Activated CD4-positive, alpha-beta T cell treated with anti-CD3 and anti-CD28 coated beads for 24 hours (primary cell): ENCODE measurements around the gene PSMA2.
A peak's percentile ranks its signal among the peaks of the same experiment; 100 is the strongest.

Source experiments
- DNase-seq, 2 donors: peaks; one replicate each; pipeline ENCODE4 v3.0.0-alpha.2; 2020; ENCODE audit warnings: low read depth in 2 of 2

PSMA2 gene

DNA sequence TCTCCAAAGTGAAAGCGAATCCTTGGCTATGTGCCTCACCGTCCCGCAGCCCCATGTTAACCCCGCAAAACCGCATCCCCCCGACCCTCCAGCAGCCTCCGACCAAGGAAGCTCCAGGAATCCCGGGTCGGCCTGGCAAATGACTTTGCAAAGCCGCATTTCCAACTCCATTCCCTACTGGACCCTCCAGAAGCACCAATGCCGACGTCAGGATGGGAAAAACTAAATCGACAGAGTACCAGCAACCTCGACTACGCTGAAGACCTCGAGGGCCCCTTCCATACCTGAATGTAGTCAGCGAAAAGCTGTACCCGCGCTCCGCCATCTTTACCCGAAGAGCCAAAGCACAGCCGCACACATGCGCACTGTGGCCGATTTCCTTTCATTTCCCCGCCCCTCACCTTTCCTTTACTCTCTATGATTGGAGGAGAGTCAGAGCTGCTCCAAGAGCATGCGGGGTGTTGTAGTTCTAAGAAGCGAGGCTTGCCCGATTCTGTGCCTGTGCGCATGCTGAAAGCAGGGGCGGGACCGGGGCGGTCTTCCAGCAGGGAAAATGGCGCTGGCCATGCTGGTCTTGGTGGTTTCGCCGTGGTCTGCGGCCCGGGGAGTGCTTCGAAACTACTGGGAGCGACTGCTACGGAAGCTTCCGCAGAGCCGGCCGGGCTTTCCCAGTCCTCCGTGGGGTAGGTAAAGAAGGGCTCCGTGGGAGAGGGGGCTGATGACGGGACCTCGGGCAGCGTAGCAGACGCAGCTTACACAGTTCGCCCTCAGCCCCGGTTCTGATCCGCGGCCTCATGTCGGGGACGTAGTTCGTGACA lies at the start of gene PSMA2, which contains the start of gene MRPL32:
Gene PSMA2, minus strand, starts transcription at position 341 of the 818 bp plus-strand sequence. Its CDS starts 16 bp downstream, at position 325.
Gene MRPL32, plus strand, starts transcription at position 543 of the 818 bp plus-strand sequence. Its CDS starts 11 bp downstream, at position 554.
- DNase-seq = peak; percentile 86 to 88

DNA sequence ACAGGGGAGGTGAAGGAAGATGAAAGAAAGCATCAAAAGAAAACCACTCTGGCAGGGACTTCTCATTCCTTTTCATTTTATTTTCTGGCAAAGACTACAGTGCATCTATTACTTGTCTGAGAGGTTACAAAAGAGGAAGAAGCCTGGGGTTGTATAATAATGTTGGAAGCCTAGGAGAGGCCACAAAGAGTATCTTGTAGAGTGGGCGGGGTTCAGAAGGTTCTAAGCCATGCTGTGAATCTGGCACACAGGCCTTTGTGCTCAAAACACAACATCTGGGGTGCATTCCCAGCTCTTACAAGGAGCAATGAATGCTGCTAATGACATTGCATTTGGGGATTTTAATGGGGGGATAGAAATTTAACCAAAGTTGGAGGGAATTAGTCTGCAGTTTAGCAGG lies 49.6 kb upstream of the PSMA2 start:
- DNase-seq = no peak

DNA sequence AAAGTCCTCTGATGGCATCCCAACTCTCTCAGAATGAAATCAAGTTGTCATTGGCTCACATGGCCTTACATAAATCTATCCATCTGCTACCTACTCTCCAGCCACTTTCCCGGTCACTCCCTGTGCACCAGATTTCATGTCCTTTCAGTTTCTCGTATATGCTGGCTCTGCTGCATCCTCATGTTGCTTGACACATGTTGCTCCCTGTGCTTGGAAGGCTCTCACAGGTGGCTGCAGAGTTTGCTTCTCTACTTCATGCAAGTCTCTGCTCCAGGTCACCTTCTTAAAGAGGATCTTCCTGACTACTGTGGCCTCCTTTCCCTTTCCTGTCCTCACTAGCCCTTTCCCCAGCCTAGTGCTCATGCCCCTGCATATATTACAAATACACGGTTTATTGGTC lies 48.5 kb upstream of the PSMA2 start:
- no peak for DNase-seq

DNA sequence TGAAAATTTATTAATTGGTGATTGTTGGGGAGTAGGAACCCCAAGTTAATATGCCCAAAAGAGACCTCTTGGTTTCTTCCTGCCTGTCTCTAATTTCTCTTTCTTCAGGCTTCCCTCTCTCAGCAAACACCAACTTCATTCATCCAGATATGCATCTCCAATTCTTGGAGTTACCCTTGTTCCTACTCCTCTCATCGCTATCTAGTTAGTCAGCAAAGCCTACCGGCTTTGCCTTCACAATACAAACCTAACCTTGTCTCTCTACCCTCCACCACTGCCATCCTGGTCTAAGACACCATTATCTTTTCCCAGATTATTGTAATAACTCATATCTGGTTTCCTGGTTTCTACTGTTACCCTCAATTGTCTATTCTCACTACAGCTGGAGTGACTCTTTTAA lies 48.1 kb upstream of the PSMA2 start:
- no peak for DNase-seq

DNA sequence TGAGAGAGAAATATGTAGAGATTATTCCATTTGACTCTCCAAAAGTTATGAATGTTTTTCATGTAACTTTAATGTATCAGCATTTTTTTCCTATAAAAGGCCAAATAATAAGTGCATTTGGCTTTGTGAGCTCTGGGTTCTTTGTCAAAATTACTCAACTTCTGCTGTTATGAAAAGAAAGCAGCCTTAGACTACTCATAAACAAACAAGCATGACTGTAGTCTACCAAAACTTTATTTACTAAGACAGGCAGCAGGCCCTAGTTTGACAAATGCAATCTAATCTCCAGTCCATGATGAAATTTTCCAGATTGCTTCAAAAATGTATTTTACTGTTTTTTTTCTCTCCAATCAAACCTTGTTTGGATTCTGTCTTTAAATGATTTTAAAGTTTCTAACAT lies 46.5 kb upstream of the PSMA2 start:
- no peak for DNase-seq

DNA sequence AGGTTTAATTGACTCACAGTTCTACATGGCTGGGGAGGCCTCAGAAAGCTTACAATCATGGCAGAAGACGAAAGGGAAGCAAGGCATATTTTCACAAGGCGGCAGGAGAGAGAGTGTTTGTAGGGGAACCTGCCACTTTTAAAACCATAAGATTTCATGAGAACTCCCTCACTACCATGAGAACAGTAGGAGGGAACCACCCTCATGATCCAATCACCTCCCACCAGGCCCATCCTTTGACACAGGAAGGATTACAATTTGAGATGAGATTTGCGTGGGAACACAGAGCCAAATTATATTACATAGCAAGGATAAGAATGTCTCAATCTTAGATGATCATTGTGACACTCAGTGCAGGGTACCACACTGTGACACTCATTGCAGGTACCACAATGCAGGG lies 44.4 kb upstream of the PSMA2 start:
- DNase-seq = no peak

DNA sequence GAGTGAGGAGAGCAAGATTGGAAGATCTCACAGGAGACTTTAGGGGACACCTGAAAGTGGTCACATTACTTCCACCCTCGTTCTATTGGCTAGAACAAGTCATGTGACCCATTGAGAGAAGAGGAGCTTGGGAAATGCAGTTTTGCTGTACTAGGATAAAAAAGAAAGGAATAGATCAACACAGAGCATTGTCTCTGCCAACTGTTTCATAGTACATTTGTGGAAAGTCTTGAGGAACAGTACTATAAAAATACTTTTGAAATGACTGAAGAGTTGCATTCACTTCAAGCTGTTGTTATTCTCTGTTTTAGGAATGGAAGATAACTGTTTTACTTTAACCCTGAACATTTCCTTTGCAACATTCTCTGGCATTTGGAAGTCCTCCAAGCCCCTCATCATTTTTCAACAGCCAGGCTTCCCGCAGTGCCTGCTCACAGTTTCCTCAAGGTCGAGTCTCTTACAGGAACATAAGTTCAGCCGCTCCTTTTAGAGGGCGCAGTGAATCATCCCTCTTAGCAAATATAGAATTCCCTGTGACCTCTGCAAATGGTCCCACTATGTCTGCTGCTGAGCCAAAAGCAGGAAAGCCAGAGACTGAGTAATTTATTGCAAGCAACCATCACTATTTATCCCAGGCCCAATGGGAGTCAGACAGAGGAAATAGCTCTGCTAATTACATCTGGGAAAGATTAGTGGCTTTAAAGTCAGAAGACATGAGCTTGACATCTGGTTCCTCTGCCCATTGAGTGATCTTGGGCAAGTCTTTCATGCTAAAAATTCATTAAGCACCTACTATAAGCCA lies 40.9 kb upstream of the PSMA2 start:
- DNase-seq = no peak

DNA sequence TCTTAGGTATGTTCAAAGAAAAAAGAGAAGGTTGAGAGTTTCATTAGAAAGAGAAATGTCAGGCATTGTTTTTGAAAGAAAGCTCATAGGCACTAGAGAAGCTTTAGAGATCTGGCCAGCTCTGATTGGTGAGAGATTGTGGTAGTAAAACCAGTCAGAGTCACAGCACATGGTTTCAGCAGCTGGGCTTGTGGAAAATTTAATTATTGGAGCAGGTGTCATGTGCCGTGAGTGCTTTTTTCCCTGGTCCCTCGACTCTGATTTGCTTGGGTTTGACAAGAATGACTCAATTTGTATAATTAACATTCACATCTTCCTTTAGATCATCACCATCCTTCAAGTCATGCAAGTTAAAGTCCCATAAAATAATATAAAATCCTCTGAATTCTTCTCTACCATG lies 35.4 kb upstream of the PSMA2 start:
- DNase-seq = no peak

DNA sequence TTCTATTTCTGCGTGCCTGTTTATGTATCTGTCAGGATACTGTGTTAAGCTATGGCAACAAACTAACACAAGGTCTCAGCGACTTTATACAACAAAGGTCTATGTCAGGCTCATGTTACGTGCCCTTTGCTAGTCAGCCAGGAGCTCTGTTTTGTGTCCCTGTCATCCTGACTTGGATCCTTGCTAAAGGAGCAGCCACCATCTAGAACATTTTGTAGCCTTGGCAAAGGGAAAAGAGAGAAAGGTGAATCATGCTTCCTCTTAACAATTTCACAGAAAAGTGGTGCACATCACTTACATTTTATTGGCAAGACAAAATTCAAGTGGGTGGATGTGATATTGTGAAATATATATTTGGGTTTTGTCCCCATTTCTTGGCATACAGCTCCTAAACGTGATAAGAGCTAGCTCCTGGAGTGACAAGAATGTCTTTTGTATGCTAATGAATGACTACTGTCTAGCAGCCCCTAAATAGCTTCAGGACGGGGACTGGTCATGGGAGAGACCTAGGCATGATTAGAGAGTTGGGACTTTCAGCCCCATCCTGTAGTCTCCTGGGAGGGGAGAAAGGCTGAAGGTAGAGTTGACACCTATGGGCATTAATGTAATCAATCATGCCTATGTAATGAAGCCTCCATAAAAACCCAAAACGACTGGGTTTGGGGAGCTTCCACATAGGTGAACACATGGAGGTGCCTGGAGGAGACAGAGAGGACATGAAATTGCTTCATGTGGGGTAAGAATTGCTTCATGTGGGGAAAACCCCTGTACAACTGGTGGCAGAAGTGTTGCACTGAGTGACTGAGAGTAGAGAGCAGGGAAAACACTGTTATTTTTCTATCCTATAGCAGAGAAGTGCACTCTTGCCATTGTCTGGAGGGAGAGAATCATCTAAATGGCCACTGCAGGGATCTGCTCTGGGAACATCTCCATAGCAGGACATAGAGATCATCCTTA lies 33.2 kb upstream of the PSMA2 start:
- DNase-seq = no peak

DNA sequence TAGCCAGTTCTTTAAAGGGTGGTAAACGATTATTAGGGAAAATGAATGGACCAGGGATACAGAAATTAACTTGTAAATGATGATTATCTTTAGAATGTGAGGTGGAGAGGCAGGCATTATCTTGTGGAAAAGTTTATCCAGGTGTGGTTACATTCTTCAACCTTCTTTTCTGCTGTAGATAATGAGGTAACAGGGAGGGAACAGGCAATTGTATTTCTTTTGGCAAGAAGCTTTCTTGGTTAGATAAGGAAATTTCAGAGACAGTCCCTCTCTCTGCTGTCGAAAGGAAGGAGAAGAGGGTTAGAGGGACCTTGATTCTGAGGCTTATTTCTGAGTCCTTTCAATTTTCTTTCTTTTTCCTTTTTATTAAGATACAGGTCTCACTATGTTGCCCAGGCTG lies 32.3 kb upstream of the PSMA2 start:
- no peak for DNase-seq

DNA sequence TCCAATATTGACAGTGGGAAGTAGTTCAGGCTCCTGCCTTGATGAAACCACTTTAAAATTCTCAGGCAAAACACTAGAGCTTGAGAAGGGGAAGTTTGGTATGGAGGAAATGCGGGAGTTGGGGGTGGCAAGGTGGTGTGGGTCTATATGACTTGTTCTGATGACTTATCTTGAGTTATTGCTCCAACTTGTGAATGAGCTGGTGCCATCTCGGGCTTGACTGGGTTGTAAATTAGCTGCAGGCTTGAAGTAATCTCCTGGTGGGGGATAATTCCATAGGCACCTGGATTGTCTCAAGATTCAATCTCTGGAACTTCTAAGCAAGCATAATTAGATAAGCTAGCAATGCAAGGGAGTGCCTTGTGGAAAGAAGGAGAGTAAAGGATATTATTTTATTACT lies 29.2 kb upstream of the PSMA2 start:
- DNase-seq = no peak

DNA sequence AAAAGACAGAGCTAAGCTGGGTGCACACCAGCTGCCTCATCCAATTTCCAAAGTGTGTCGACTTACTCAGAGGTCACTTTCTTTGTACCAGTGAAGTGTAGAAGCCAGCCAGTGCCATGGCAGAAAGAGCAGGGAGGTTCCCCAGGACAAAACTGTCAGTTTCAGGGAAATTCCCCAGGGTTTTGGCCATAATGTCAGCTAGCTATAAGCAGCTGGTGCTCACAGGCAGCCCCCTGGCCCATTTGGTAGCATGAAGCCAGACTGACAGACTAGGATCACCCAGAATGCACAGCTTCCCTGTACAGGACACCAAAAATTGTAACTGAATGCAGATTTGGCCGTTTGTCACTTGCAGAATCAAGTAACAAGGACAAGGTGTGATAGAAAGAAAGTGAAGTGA lies 28.8 kb upstream of the PSMA2 start:
- no peak for DNase-seq

DNA sequence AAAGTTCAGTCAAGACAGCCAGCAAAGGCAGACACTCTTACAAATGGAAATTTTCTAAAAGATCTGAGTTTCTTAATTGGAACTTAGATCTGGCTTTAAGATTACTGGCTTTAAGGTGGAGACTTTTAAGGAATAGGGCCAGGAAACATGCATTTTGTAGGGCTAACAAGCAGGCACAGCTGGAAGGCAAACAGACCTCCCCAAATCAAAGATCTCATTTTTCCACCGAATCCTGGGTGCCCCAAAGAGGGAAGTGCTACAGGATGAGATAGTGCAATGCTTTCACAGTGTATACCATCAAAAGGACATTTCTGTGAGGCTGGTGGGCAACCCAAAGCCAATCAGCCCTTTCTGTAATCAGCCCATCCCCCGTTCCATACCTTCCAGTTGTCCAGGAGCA lies 27.6 kb upstream of the PSMA2 start:
- DNase-seq = no peak

DNA sequence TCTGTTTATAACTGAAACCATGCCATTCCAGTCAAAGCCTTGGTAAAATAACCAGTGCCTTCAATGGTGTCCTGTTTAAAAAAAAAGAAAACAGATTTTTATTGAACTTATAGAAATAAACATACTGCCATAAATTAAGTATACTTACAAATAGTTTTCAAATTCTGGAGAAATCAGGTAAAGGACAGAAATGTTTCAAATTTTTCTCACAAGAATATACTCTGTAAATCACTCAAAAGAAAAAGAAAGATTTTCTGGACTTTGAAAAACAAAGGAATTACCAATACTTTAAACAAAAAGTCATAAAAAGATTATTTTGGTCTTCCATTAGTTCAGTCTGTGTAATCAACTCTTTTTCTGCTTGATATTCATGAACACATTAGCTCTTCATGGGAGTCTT lies 24.1 kb upstream of the PSMA2 start:
- no peak for DNase-seq

DNA sequence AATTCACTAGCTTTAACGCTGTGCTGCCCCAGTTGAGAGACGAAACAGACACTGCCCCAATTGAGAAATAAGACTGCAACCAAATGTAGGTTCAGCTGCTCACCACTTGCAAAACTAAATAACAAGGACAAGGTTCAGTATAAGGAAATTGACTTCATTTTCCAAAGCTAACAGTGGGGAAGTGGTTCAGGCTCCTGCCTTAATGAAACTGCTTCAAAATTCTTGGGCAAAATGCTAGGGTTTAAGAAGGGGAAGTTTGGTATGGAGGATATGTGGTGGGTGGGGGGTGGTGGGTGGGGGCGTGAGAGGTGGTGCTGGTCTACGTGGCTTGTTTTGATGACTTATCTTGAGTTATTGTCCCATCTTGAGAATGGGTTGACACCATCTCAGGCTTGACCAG lies 22.0 kb upstream of the PSMA2 start:
- no peak for DNase-seq

DNA sequence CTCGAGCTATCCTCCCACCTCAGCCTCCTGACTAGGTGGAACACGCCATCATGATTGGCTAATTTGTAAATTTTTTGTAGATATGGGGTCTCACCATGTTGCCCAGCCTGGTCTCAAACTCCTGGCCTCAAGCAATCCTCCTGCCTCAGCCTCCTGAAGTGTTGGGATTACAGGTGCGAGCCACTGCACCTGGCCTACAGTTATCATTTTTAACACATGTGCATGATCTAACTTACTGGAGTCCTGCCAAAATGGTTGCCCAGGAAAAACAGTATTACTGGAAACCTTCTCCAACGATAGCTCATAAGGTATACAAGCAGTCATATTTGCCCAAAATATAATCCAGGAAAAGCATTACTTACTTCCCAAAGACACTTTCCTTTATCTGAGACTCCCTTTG lies 20.4 kb upstream of the PSMA2 start:
- DNase-seq = no peak

DNA sequence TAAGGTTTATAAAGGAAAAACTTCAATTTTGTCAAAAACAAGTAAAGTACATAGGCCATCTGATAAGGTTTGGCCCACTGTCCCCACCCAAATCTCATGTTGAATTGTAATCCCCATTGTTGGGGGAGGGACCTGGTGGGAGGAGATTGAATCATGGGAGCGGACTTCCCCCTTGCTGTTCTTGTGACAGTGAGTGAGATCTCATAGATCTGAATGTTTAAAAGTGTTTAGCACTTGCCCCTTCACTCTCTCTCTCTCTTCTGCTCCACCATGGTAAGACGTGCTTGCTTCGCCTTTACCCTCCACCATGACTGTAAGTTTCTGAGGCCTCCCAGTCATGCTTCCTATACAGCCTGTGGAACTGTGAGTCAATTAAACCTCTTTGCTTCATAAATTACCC lies 18.4 kb upstream of the PSMA2 start:
- no peak for DNase-seq

DNA sequence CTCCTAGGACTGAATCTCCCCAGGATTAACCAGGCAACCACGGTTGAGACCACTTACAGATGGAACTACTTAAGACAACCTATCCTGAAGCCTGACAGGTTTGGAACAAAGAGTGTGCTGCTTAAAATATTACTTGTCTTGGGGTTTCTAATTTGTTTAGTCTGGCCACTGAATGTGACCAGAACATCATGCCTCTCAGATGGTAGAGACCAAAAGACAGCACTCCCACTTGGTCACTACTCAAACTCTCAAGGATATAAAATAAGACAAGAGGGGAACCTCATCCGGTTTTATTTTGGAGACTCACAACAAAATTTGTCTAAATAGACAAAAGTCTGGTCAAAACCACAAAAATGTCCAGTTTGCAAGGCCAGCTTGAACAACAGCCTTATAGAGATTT lies 15.5 kb upstream of the PSMA2 start:
- no peak for DNase-seq

DNA sequence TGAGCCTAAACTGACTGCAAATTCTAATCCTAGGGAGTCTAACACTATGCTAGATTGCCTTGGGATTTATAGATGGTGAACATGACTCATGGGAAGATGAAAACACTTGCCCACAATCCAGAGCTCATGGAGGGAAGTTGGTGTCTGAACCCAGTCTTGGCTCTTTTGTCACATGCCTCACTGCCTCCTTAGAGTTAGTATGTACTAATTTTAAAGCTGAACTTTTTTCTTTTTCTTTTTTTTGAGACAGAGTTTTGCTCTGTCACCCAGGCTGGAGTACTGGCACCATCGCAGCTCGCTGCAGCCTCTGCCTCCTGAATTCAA lies 14.6 kb upstream of the PSMA2 start:
- DNase-seq = no peak

DNA sequence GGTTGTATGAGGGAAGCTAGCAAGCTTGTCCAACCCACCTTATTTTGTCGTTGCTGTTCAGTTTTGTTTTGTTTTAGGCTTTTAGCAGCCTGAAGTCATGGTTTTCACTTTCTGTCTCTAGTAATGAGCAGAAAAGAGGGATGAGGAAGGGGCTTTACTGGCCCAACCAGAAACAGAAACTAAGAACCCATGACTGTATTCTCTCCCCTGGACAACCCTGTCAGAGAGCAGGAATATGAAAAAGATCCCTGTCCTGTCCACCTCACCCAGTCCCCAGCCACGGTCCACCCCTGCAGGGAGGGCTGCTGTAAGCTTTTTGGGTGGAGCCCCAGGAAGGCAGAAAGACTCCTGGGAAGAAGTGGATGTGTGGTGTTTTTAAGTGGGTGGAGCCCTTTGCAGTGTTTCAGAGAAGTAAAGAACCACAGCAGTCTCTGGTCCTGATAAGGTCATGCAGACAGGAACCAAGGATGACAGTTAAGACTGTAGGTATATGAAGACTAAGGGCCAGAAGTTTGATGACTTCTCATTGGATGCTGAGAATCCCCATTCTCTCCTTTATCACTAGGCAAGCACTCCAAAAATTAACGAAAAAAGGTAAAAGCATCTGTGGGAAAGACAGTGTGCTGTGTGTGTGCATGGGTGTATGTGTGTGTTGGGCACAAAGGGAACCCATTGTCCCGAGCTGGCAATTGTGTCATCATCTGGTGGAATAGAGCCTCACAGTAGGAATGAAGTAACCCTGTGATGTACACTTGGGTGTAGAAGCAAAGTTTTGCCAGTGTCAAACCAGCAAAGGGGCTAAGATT lies 14.1 kb upstream of the PSMA2 start:
- no peak for DNase-seq
